NOMO-1 treated with dmso at 0.1 percent for 144 hours (cell line): ENCODE measurements around the gene FOXI3.

Experiments
- DNase-seq: peaks from one replicate; lab custom pipeline; 2025; ENCODE audit not compliant: unreplicated experiment; lab: John Stamatoyannopoulos, UW

The FOXI3 gene

GRCh38 chr2:88452565-88452905, at the start of gene FOXI3:
Gene FOXI3 (minus strand): TSS chr2:88452693. CDS start chr2:88452535, 158 bp downstream.
- DNase-seq: no peak

- no peak for DNase-seq
Observed at GRCh38 chr2:88500691-88501090, 48.2 kb upstream of the FOXI3 start.

- DNase-seq: no peak
Observed at GRCh38 chr2:88499204-88499603, 46.7 kb upstream of the FOXI3 start.

GRCh38 chr2:88493481-88493880, 41.0 kb upstream of the FOXI3 start:
- no peak for DNase-seq

GRCh38 chr2:88492002-88492401, 39.5 kb upstream of the FOXI3 start:
- DNase-seq: no peak

GRCh38 chr2:88489181-88489580, 36.7 kb upstream of the FOXI3 start:
- DNase-seq: no peak

GRCh38 chr2:88483200-88483599, 30.7 kb upstream of the FOXI3 start:
- DNase-seq: no peak

- DNase-seq: no peak
Observed at GRCh38 chr2:88481691-88482336, 29.3 kb upstream of the FOXI3 start.

- DNase-seq: no peak
Observed at GRCh38 chr2:88472811-88473210, 20.3 kb upstream of the FOXI3 start.

GRCh38 chr2:88471083-88471942, 18.8 kb upstream of the FOXI3 start:
- no peak for DNase-seq

GRCh38 chr2:88469202-88470114, 17.0 kb upstream of the FOXI3 start:
- no peak for DNase-seq

- DNase-seq: no peak
Observed at GRCh38 chr2:88464153-88464552, 11.7 kb upstream of the FOXI3 start.

GRCh38 chr2:88458633-88459032, 6.1 kb upstream of the FOXI3 start:
- no peak for DNase-seq

- DNase-seq: no peak
Observed at GRCh38 chr2:88452980-88453582, 588 bp upstream of the FOXI3 start.

GRCh38 chr2:88451811-88452564, 505 bp downstream of the FOXI3 start:
- DNase-seq: no peak

- DNase-seq: no peak
Observed at GRCh38 chr2:88450925-88451810, 1.3 kb downstream of the FOXI3 start.

GRCh38 chr2:88450186-88450585, 2.3 kb downstream of the FOXI3 start:
- DNase-seq: no peak

- no peak for DNase-seq
Observed at GRCh38 chr2:88448248-88448647, 4.2 kb downstream of the FOXI3 start.

GRCh38 chr2:88443353-88443938, 9.0 kb downstream of the FOXI3 start:
- DNase-seq: no peak
